GM18873 (cell line): Measurements from ENCODE around the gene ZNF407.

Source experiments
- ATAC-seq: cut with Tn5 transposase; IDR thresholded peaks from one replicate; pipeline ENCODE4 v1.9.1; 2021; ENCODE audit warnings: mild to moderate bottlenecking, moderate library complexity, moderate number of reproducible peaks; ENCODE audit not compliant: unreplicated experiment, low FRiP score

ZNF407 gene

GRCh38 chr18:74857901-74858300, 260.2 kb downstream of the ZNF407 start:
- no peak for ATAC-seq

DNA sequence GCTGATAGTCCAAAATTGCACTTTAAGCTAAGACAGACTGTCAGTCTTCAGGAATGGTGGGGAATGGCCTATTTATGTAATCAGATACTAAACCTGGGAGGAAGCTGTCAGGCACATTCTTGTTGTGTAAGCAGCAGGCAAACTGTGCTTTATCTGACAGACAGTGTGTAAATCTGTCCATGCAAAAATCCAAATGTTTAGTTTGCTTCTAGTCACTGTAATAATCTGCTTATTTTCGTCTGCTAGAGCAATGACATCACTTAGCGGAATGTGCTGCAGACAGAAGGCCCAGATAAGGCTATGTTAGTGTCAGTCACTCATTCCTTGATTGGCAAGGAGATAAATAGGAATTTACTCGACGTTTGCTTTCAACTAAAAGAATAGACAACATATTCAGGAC, 263.5 kb downstream of the ZNF407 start:
- ATAC-seq = no peak

DNA sequence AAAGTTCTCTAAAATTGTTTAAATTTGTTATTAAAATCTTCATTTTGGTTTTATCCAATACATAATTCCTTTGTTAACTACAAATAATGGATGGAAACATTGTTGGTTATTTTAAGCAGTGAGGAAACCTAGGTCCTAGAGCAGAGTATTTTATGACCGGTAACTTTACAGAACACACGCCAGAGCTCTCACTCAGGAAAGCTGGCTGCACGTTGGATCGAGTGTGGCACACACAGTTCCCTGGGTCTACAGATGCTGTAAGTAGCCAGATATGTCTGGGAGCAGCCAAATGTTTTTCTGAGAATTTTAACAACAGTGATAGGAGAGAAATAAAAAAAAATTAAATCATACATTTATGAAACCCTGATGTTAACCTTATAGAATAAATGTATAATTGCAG, 264.4 kb downstream of the ZNF407 start:
- ATAC-seq = no peak

- no peak for ATAC-seq
These were observed 268.9 kb downstream of the ZNF407 start for GRCh38 chr18:74866577-74866976.

DNA sequence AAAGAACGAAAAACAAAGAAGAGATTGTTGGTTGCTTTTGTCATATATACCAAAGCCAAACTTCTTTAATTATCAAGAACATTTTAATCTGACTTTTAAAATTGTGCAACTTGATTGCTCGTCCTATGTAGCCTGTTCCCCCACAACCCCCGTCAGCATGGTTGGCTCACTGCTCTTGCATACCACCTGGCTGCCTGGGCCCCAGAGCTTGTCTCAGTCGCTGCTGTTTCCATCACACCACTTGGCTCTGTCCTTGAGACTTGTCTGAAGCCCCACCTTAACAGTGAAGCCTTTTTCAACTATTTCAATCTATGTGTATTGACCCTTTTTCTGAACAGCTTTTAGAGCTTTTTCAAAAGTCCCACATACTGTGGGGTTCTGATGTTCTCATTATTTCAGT, 270.8 kb downstream of the ZNF407 start:
- ATAC-seq = no peak

- ATAC-seq = peak; percentile 83
These were observed 272.5 kb downstream of the ZNF407 start for GRCh38 chr18:74869904-74870863.

DNA sequence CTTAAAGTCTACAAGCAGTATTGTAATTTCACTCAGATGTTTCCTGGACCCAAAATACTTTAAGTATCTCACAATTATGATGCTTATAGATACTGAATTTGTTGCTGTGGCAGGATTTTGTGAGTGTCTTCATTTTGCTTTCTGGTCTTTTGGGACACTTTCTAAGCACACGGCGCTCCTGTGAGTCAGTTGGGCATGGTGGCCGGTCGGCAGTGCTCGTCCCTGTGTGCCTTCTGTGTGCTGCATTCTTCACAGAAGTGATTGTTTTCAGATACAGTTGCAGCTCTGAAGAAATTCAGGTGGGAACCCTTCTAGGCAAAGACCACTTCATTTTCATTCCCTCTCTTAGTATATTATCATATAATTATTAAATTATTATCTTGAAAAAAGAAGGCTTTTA, 273.3 kb downstream of the ZNF407 start:
- ATAC-seq = no peak

GRCh38 chr18:74873629-74874028, 276.0 kb downstream of the ZNF407 start:
- no peak for ATAC-seq

DNA sequence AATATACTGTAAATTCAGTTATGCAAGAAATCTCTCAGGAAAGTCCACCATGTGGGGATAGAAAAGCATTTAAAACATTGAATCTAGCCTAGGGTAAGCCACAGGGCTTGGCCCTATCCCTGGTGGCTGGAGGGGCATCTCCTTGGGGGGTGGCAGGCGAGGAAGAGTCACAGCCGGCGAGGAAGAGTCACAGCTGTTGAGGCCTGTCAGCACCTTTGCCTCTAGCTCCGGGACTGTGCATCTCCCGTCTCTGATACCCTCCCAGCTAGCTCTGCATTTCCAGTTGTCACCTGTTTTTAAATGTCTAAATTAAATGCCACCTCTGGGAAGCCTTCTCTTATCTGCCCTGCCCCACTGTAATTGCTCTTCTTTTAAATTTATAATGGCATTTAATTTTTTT, 276.7 kb downstream of the ZNF407 start:
- no peak for ATAC-seq

DNA sequence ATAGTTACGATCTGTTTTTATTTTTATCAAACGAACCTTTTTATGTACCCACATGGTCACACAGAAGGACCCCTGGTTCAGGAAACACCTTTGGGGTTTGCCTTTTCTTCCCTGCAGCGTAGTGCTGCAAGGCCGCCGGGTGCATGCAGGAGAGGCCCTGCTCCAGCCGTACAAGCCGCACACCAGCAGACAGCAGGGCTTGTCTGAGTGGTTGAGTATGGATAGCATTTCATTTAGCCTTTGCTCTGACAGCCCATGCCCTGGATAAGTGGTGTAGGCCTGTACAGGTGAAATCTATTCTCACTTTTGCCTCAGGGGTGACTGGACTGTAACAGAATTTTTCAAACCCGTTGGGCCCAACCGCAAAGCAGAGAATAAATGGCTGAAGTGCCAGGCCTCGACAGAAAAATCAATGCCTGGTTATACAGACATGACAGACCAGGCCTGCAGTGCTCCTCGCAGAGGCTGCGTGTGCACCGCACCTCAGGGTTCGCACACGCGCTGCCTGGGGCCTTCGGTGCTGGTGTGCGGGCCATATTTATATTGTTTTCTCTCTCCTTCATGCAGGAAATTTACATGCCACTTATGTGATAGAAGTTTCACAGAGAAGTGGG, 279.1 kb downstream of the ZNF407 start:
- ATAC-seq = no peak

DNA sequence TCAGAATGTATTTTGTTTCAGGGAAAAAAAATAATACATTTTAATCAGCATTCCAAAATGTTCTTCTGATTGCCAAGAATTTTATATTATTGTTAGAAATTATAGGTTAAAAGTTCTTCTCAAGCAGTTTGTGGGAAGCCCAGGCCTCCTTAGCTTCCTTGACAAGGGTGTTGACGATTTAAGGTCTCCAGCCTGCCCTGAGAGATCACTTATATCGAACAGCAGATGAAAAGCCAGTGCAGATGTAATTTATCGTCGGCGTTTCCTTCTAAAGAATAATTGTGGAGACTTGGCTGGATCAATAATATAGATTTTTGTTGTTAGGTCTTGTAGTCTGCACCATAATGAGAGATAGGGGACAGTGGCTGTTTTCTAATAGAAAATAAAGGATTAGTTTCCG, 280.6 kb downstream of the ZNF407 start:
- no peak for ATAC-seq

DNA sequence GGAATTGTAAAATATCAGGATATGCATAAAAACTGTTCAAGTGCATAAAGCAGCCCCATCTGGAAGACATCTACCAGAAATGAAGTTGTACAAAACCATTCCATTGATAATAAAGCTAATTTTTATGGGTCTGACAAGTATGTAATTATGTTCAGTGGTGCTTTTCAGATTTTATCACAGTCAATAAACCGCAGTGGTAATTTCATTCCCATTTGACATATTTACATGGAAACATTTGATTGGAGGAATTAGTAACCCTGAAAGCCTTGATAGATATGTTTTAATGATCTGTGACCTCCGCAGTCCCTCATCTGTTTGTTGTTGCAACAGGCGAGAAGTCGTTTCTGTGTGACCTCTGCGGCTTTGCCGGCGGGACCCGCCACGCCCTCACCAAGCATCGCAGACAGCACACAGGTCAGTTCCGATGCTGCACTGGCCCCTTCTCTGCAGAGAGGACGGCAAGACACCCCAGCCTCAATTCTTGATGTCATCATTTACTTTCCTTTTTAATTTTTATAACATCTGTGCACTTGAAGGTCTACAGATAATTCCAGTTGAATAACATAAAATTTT, 283.1 kb downstream of the ZNF407 start:
- no peak for ATAC-seq

DNA sequence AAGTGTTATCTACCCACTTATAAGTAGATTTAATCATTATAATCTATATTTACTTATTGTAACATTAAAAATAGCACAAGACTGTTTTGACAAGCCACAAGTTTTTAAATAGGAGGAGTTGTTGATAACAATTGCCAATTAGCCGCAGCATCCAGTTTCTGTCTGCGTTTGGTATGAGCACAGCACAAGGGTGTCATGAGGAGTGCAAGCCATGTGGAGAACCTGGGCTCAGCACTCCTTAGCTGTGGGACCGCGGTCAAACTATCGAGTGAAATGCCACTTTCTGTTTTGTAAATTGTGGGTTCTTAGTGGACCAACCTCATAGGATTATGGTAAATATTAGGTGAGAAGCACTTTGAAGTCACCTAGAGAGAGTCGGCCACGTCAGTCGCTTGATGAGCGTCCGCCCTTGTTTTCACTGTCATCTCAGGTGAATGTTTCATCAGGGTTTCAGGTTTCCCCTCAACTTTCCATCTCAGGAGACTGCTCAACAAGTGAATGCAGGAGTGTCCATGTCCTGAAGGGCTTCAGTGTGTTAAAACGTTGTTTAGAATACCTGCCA, 294.5 kb downstream of the ZNF407 start:
- no peak for ATAC-seq

DNA sequence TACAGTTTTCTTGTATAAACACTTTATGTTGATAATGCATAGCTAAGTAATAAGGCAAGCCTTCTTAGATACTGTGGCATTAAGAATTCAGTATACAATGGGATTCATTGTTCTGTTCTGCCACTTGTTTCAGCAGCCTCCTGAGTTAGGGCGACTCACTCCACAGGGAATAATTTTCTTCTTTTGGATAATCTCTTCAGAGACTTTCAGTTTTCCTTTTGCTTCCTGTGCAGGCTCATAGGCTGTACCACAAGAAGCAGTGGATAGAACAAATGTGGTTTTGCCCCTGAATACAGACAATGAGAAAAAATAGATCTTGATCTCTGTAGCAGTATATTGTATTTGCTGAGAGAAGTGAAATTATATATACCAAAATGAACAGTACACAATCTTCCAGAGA, 298.0 kb downstream of the ZNF407 start:
- no peak for ATAC-seq

GRCh38 chr18:74896390-74896991, 298.8 kb downstream of the ZNF407 start:
- ATAC-seq = peak; percentile 45

GRCh38 chr18:74897971-74898657, 300.4 kb downstream of the ZNF407 start:
- ATAC-seq = no peak

DNA sequence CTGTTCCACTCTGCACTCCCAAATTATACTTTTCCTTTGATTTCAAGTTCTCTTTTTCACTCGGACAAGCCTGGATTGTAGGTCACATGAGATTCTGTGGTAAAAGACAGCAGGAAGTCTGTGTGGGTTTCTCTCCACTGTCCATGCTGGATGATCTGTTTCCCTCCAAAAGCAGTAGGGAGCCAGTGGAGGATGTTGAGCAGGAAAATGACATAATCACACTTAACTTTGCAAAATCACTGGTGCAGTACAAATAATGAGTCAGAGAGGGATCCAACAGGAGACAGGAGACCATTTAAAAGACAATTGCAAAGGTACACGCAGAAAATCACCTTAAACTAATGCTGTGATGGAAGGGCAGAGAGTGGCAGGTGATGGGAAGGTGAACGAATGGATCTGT, 301.3 kb downstream of the ZNF407 start:
- ATAC-seq = no peak

- ATAC-seq = no peak
These were observed 301.9 kb downstream of the ZNF407 start for GRCh38 chr18:74899554-74899953.

GRCh38 chr18:74901362-74902146, 303.9 kb downstream of the ZNF407 start:
- ATAC-seq = no peak

- ATAC-seq = no peak
These were observed 304.4 kb downstream of the ZNF407 start for GRCh38 chr18:74902147-74902455.
